A673 (cell line): ENCODE results near the gene SRCIN1. TPM values are rescaled to one million over a fixed set of nuclear protein-coding genes. Genes with fewer than 3 reads are reported as not detected.
"Not testable (repeated sequence)": the region's sequence is repeated elsewhere in the genome, so short reads cannot be mapped to it uniquely, and the experiment has no call there.

Experiments used
- BruUV-seq: library from RNA; stranded (reverse); fragments of 400-500 nt; replicated peaks from 2 replicates; lab custom pipeline; 2021; lab: Mats Ljungman, UMichigan
- CTCF ChIA-PET: fragments of 300-600 bp; sonication (Branson Sonifier 250); formaldehyde crosslinking; loops from one replicate; lab custom pipeline; 2022; ENCODE audit warnings: antibody characterized with exemption; lab: Charles Lee
- POLR2A ChIA-PET: fragments of 300-600 bp; sonication (Branson Sonifier 250); formaldehyde crosslinking; loops from one replicate; lab custom pipeline; 2022; ENCODE audit warnings: antibody characterized with exemption; ENCODE audit not compliant: low non-redundant PET; lab: Charles Lee
- DNase-seq: peaks from one replicate; pipeline ENCODE4 v3.0.0-alpha.2; 2015; ENCODE audit warnings: low spot score
- H3K27ac ChIP-seq: fragments of 200-600 bp; sonication (generic); 2 replicates; pipeline ENCODE4 v1.5.1; 2016; ENCODE audit warnings: mixed run types, low read depth, mild to moderate bottlenecking, mixed read lengths, antibody characterized with exemption, low read length; ENCODE audit not compliant: poor library complexity, severe bottlenecking
- H3K27me3 ChIP-seq: fragments of 200-600 bp; sonication (generic); replicated peaks from 2 replicates; pipeline ENCODE4 v1.6.1; 2017; ENCODE audit warnings: mixed run types, low read depth, mild to moderate bottlenecking, mixed read lengths, antibody characterized with exemption, low read length; ENCODE audit not compliant: insufficient read depth, poor library complexity
- H3K36me3 ChIP-seq: fragments of 200-600 bp; sonication (generic); 2 replicates; pipeline ENCODE4 v1.6.1; 2016; ENCODE audit warnings: mixed run types, mild to moderate bottlenecking, mixed read lengths, antibody characterized with exemption, low read length; ENCODE audit not compliant: insufficient read depth, poor library complexity, severe bottlenecking
- H3K4me1 ChIP-seq: fragments of 200-600 bp; sonication (generic); 2 replicates; pipeline ENCODE4 v1.6.1; 2017; ENCODE audit warnings: mixed run types, mild to moderate bottlenecking, mixed read lengths, antibody characterized with exemption, low read length; ENCODE audit not compliant: insufficient read depth, poor library complexity, severe bottlenecking
- H3K4me3 ChIP-seq: fragments of 200-600 bp; sonication (generic); 2 replicates; pipeline ENCODE4 v1.5.1; 2016; ENCODE audit warnings: low read depth, mixed run types, mild to moderate bottlenecking, mixed read lengths, low read length; ENCODE audit not compliant: poor library complexity, severe bottlenecking
- H3K9me3 ChIP-seq: fragments of 200-600 bp; sonication (generic); 2 replicates; pipeline ENCODE4 v1.6.1; 2016; ENCODE audit warnings: mixed run types, low read depth, mild to moderate bottlenecking, mixed read lengths, antibody characterized with exemption, low read length; ENCODE audit not compliant: poor library complexity, severe bottlenecking
- CTCF ChIP-seq: fragments of 300-800, 200-600 bp; sonication (generic); conservative IDR thresholded peaks from 2 replicates; pipeline ENCODE4 v1.5.1; 2017; ENCODE audit warnings: low read depth, mild to moderate bottlenecking, antibody characterized with exemption, low read length, moderate library complexity, mixed read lengths
- EZH2 ChIP-seq: fragments of 200-600 bp; sonication (generic); IDR thresholded peaks from 2 replicates; pipeline ENCODE4 v1.6.1; 2017; ENCODE audit warnings: borderline replicate concordance, low read depth, mild to moderate bottlenecking, mixed read lengths, antibody characterized with exemption, low read length; ENCODE audit not compliant: poor library complexity, severe bottlenecking
- intact Hi-C: fragments of 100-400 bp; cut with micrococcal nuclease; formaldehyde crosslinking; loops from one replicate; pipeline ENCODE4 v1.10.0; 2022; ENCODE audit not compliant: unreplicated experiment
- total RNA-seq: library from RNA; stranded (reverse); gene quantifications from 2 replicates; pipeline ENCODE4 v1.2.3, GENCODE V29; 2021

SRCIN1 gene
- total RNA-seq, 1 experiment from 2014 or later = 1.6 TPM

- no TSS peak for BruUV-seq
- H3K9me3 ChIP-seq = no peaks in the 10 kb centered on the region
- no peak for TF ChIP-seq EZH2
- no peak overlapping the region for H3K4me3 ChIP-seq
- H3K36me3 ChIP-seq = no peaks in the 10 kb centered on the region
- CTCF ChIA-PET = no interaction called here
- no peak for DNase-seq
- no peaks in the 10 kb centered on the region for H3K27me3 ChIP-seq
- no peaks in the 10 kb centered on the region for H3K4me1 ChIP-seq
- POLR2A ChIA-PET = no interaction called here
- intact Hi-C loops = no loop called here
- H3K27ac ChIP-seq = no peak overlapping the region
These were observed 72.5 kb downstream of the SRCIN1 start for GRCh38 chr17:38533241-38533640.

GRCh38 chr17:38532451-38532850, 73.3 kb downstream of the SRCIN1 start:
- TF ChIP-seq EZH2 (no peak), CTCF (no peak)
- Histone ChIP-seq H3K4me1 (no peaks in the 10 kb centered on the region), H3K36me3 (no peaks in the 10 kb centered on the region), H3K4me3 (no peak overlapping the region), H3K27ac (no peak overlapping the region), H3K9me3 (no peaks in the 10 kb centered on the region), H3K27me3 (no peaks in the 10 kb centered on the region)
- CTCF ChIA-PET = no interaction called here
- no TSS peak for BruUV-seq
- intact Hi-C loops = no loop called here
- POLR2A ChIA-PET = no interaction called here
- no peak for DNase-seq

- H3K36me3 ChIP-seq, BruUV-seq, H3K27me3 ChIP-seq, intact Hi-C loops, H3K9me3 ChIP-seq, H3K27ac ChIP-seq, H3K4me3 ChIP-seq, POLR2A ChIA-PET, H3K4me1 ChIP-seq, DNase-seq, CTCF ChIA-PET: not testable (repeated sequence)
These were observed 74.0 kb downstream of the SRCIN1 start for GRCh38 chr17:38531761-38532160.

- H3K4me3 ChIP-seq, H3K27me3 ChIP-seq, intact Hi-C loops, H3K4me1 ChIP-seq, H3K36me3 ChIP-seq, BruUV-seq, DNase-seq, CTCF ChIA-PET, H3K27ac ChIP-seq, POLR2A ChIA-PET, H3K9me3 ChIP-seq: not testable (repeated sequence)
These were observed 74.9 kb downstream of the SRCIN1 start for GRCh38 chr17:38530856-38531255.

GRCh38 chr17:38528141-38528540, 77.6 kb downstream of the SRCIN1 start:
- H3K36me3 ChIP-seq, H3K27ac ChIP-seq, H3K27me3 ChIP-seq, H3K4me1 ChIP-seq, intact Hi-C loops, POLR2A ChIA-PET, BruUV-seq, H3K4me3 ChIP-seq, DNase-seq, CTCF ChIA-PET, H3K9me3 ChIP-seq: not testable (repeated sequence)

- H3K27me3 ChIP-seq, CTCF ChIA-PET, POLR2A ChIA-PET, H3K4me1 ChIP-seq, H3K36me3 ChIP-seq, H3K9me3 ChIP-seq, BruUV-seq, H3K27ac ChIP-seq, DNase-seq, intact Hi-C loops, H3K4me3 ChIP-seq: not testable (repeated sequence)
These were observed 79.2 kb downstream of the SRCIN1 start for GRCh38 chr17:38526526-38526925.
